SJCRH30 (cell line): ENCODE data around the gene PNMA8B. TPM values are rescaled to one million over a fixed set of nuclear protein-coding genes. Genes with fewer than 3 reads are reported as not detected.

Experiments used
- DNase-seq, 2 experiments: peaks; one replicate each; pipeline ENCODE4 v3.0.0-alpha.2; 2015 to 2020
- H3K27ac ChIP-seq: fragments of 250-450 bp; sonication (Bioruptor Pico); 2 replicates; pipeline ENCODE4 v1.5.1; 2020; ENCODE audit warnings: mild to moderate bottlenecking, moderate library complexity
- H3K27me3 ChIP-seq: fragments of 250-450 bp; sonication (Bioruptor Pico); 2 replicates; pipeline ENCODE4 v1.5.1; 2020; ENCODE audit warnings: mild to moderate bottlenecking, moderate library complexity
- H3K36me3 ChIP-seq: fragments of 250-450 bp; sonication (Bioruptor Pico); 2 replicates; pipeline ENCODE4 v1.5.1; 2020; ENCODE audit warnings: mild to moderate bottlenecking, moderate library complexity
- H3K4me1 ChIP-seq: fragments of 250-450 bp; sonication (Bioruptor Pico); 2 replicates; pipeline ENCODE4 v1.5.1; 2020; ENCODE audit warnings: mild to moderate bottlenecking, moderate library complexity
- H3K4me3 ChIP-seq: fragments of 250-450 bp; sonication (Bioruptor Pico); 2 replicates; pipeline ENCODE4 v1.5.1; 2020; ENCODE audit warnings: mild to moderate bottlenecking, moderate library complexity
- H3K9me3 ChIP-seq: fragments of 250-450 bp; sonication (Bioruptor Pico); replicated peaks from 2 replicates; pipeline ENCODE4 v1.5.1; 2020; ENCODE audit warnings: mild to moderate bottlenecking, moderate library complexity
- total RNA-seq: library from RNA; depleted of rRNA; stranded (reverse); fragments of >200 nt; shearing (Covaris generic); gene quantifications from 2 replicates; pipeline ENCODE4 v1.2.3, GENCODE V29; 2014

The PNMA8B gene
- total RNA-seq, 1 experiment from 2014 or later: 0.04 TPM

DNA sequence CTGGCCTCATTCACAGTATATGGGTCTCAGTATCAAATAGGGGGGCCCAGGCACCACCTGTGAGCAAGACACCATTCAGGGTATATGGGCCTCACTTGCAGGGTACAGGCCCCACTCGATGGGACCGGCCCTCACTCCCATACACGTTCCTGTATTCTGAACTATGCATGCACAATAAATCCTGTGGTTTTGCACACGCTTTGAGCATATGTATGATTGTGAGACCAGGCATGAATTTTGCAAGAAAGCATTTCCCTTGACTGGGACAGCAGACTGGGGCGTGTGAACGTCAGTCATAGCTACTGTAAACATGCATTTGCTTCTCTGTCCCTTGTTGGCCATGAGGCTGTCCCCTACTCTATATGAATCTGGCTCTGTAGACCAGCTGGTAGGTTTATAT lies 637 bp upstream of the PNMA8B start:
- Histone ChIP-seq H3K9me3 (no peaks in the 10 kb centered on the region), H3K27me3 (peaks cover 7% of the 10 kb centered on the region; the same call in 1 of the 2 replicates), H3K36me3 (no peaks in the 10 kb centered on the region), H3K4me3 (no peak overlapping the region), H3K27ac (no peak overlapping the region), H3K4me1 (no peaks in the 10 kb centered on the region)
- DNase-seq: no peak

DNA sequence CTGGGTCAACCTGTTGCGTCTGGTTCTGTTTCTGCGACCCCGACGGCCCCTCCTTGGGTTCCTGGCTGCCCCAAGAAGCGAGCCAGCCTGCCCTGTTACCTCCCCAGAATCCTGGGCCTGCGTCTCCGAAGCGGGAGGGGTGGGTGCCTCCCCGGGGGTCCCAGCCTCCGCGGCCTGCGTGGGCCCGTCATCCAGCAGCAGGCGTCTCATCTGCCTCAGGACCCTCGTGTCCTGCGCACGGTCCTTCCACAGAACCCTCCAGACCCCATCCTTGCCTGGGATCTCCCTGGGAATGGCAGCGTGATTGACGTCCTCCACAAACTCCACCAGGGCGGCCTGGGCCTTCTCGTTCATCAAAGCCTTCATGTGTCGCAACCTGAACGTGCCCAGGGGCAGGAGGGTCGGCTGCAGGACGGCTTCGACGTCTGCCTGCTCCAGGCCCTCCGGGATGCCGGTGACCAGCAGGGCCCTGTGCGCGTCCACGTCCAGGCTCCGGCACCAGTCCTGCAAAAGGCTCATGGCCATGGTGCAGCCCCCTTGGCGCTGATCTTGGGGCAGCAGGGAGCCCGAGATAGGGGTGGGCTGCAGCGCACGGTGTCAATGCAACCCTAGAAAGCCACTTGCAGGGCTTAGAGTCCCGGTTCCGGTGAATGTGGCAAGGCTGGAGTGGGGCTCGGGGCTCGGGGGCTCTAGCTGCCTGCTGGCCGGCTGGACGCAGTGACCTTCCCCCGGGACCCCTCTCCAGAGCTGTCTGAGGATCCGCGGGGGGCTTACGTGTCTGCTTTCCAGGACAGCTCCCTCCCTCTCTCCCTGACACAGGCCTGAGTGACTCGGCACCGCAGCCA lies 504 bp downstream of the PNMA8B start:
- Histone ChIP-seq H3K9me3 (no peaks in the 10 kb centered on the region), H3K27ac (no peak overlapping the region), H3K36me3 (no peaks in the 10 kb centered on the region), H3K27me3 (peaks cover 7% of the 10 kb centered on the region; the same call in 1 of the 2 replicates), H3K4me1 (no peaks in the 10 kb centered on the region), H3K4me3 (peak overlapping the region; percentile 12; the same call in 1 of the 2 replicates)
- DNase-seq: no peak

GRCh38 chr19:46494146-46494940 lies 1.3 kb downstream of the PNMA8B start:
- Histone ChIP-seq H3K36me3 (no peaks in the 10 kb centered on the region), H3K27me3 (peaks cover 13% of the 10 kb centered on the region; the same call in 1 of the 2 replicates), H3K27ac (no peak overlapping the region), H3K4me3 (no peak overlapping the region), H3K9me3 (no peaks in the 10 kb centered on the region), H3K4me1 (no peaks in the 10 kb centered on the region)
- no peak for DNase-seq

DNA sequence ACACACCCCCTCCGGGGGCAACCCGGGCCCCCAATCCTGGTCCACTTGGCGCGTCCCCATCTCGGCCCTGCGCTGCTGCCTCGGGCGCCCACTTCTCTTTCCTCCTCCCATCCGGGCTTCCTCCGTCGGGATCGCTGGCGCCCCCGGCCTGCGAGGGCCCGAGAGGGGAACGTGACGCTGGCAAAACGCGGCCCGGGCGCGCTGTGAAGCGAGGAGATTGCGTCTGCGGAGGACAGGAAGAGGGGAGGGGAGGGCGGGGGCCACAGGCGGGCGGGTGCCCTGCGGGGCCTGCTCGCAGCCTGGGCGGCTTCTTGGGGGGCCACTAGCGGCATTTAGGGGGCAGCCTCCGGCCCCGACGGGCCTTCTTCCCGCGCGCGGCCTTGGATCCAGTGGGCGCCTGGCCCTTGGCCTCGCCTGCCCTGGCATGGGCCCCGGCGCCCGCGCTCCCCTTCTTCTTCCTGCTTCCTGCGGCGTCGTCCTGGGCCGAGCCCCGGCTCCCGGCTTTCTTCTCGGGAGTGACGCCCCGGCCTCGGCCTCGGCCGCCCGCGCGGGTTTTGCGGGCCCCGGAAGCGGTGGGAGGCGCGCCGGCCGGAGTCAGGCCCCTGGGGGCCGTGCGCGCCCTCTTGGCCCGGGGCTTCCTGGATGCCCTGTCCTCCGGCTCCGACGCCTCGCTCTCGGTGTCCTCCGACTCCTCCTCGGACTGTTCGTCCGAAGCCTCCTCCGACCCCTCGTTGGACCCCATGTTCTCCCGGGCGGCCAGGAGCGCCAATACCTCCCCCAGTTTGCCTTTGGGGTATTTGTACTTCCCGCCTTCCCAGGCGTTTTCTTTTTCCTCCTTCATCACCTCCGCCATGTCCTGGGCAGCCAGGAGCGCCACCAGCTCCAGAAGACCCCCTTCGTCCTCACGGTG lies 2.2 kb downstream of the PNMA8B start:
- Histone ChIP-seq H3K27ac (no peak overlapping the region), H3K4me1 (no peaks in the 10 kb centered on the region), H3K36me3 (no peaks in the 10 kb centered on the region), H3K27me3 (peaks cover 17% of the 10 kb centered on the region; the same call in 1 of the 2 replicates), H3K4me3 (no peak overlapping the region), H3K9me3 (no peaks in the 10 kb centered on the region)
- DNase-seq: no peak

GRCh38 chr19:46492841-46493235 lies 2.8 kb downstream of the PNMA8B start:
- H3K36me3 ChIP-seq: no peaks in the 10 kb centered on the region
- H3K27me3 ChIP-seq: peaks cover 20% of the 10 kb centered on the region; the same call in 1 of the 2 replicates
- DNase-seq: no peak
- no peaks in the 10 kb centered on the region for H3K4me1 ChIP-seq
- no peaks in the 10 kb centered on the region for H3K9me3 ChIP-seq
- no peak overlapping the region for H3K27ac ChIP-seq
- no peak overlapping the region for H3K4me3 ChIP-seq

DNA sequence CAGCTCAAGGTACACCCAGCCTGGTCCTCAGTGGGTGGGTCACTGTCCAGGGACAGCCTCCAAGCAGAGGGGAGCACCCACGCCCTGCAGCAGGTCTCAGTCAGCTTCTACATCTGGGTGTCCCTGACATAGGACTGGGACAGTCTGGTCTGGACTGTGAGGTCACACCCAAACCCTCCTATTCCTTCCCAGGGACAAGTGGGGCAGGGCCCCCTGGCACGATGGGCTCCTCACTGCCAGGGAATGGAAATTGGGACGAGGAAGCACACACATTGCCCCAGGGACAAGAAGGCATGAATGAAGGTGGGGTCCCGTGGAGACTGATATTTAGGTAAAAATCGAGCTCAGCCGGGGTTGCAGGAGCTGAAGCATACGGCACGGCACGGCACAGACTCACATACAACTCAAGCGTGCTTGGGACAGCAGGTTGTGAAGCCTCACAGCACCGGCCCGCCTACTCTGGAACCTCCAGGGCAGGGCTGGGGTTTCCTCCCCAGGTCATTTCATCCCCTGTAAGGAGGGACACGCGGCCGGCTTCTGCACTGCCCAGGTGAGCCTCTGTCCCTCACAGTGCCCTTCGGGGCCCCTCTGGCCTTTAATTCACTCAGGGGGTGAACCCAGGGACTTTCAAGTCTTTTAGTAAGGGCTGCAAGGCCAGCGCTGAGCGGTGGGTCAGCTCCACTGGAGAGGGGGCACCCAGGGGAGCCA lies 3.5 kb downstream of the PNMA8B start:
- H3K9me3 ChIP-seq: no peaks in the 10 kb centered on the region
- H3K4me1 ChIP-seq: no peaks in the 10 kb centered on the region
- H3K27me3 ChIP-seq: peaks cover 20% of the 10 kb centered on the region; the same call in 1 of the 2 replicates
- H3K4me3 ChIP-seq: no peak overlapping the region
- DNase-seq: no peak
- no peaks in the 10 kb centered on the region for H3K36me3 ChIP-seq
- no peak overlapping the region for H3K27ac ChIP-seq

DNA sequence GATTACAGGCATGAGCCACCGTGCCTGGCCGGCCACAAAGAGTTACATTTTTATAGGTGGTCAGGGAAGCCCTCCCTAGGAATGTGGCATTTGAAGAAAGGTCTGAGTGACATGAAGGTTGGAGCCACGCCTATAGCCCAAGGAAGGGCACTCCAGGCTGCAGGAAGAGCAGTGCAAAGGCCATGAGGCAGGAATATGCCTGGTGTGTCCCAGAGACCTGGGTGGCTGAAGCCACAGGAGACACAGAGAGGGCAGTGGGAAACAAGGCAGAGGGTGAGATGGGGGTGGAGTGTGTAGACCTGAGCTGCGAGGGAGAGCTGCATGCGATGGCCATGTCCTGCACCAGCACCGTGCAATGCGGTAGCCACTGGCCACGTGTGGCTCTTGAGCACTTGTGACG lies 4.9 kb downstream of the PNMA8B start:
- H3K9me3 ChIP-seq: no peaks in the 10 kb centered on the region
- H3K36me3 ChIP-seq: no peaks in the 10 kb centered on the region
- DNase-seq: no peak
- peaks cover 17% of the 10 kb centered on the region; the same call in 1 of the 2 replicates for H3K27me3 ChIP-seq
- H3K4me3 ChIP-seq: no peak overlapping the region
- H3K4me1 ChIP-seq: no peaks in the 10 kb centered on the region
- no peak overlapping the region for H3K27ac ChIP-seq

DNA sequence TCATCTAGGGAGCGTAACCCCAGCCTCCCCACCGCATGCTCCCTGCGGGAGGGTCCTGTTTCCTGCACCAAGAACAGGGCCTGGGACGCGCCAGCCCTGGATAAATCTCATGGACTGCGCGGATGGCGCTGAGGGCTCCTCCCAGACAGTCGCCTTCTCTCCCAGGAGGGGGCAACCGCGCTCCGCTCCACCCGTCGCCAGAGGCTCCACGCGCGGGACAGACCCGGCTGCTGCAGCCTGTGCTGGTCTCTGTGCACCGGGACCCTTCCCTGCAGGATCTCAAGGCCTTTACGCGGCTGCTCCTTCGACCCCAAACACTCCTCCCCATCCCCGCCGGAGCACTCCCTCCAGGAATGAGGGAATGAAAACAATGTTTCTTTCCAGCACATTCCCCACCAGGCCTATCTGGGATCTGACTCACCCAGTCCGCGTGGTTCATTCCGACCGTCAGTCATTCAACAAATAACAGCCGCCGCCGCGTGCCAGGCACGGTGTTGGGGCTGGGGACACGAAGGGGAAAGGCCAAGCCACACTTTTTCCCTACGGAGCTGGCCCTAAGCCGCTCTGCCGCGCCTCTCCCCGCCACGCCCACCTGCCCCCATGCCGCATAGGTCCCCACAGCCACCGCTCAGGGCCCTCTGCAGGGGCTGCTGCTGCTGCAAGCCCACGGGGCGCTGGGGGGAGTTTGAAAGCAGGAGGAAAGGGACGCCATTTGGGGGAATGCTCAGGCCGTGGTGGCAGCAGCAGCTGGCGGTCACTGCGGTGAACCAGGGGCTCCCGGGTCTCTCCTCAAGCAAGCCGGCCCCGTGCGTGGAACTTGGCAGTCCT lies 6.0 kb downstream of the PNMA8B start:
- H3K36me3 ChIP-seq: no peaks in the 10 kb centered on the region
- H3K9me3 ChIP-seq: no peaks in the 10 kb centered on the region
- H3K27ac ChIP-seq: no peak overlapping the region
- no peaks in the 10 kb centered on the region for H3K4me1 ChIP-seq
- no peak overlapping the region for H3K4me3 ChIP-seq
- peaks cover 17% of the 10 kb centered on the region; the same call in 1 of the 2 replicates for H3K27me3 ChIP-seq
- no peak for DNase-seq

GRCh38 chr19:46488551-46488950 lies 7.1 kb downstream of the PNMA8B start:
- Histone ChIP-seq H3K4me1 (no peaks in the 10 kb centered on the region), H3K27ac (no peak overlapping the region), H3K36me3 (no peaks in the 10 kb centered on the region), H3K4me3 (no peak overlapping the region), H3K27me3 (peaks cover 17% of the 10 kb centered on the region; the same call in 1 of the 2 replicates), H3K9me3 (no peaks in the 10 kb centered on the region)
- DNase-seq: no peak

GRCh38 chr19:46487802-46488445 lies 7.7 kb downstream of the PNMA8B start:
- Histone ChIP-seq H3K27me3 (peaks cover 17% of the 10 kb centered on the region; the same call in 1 of the 2 replicates), H3K36me3 (no peaks in the 10 kb centered on the region), H3K27ac (no peak overlapping the region), H3K4me3 (peak overlapping the region; percentile 12), H3K9me3 (no peaks in the 10 kb centered on the region), H3K4me1 (no peaks in the 10 kb centered on the region)
- DNase-seq: peak; percentile 75 to 90

DNA sequence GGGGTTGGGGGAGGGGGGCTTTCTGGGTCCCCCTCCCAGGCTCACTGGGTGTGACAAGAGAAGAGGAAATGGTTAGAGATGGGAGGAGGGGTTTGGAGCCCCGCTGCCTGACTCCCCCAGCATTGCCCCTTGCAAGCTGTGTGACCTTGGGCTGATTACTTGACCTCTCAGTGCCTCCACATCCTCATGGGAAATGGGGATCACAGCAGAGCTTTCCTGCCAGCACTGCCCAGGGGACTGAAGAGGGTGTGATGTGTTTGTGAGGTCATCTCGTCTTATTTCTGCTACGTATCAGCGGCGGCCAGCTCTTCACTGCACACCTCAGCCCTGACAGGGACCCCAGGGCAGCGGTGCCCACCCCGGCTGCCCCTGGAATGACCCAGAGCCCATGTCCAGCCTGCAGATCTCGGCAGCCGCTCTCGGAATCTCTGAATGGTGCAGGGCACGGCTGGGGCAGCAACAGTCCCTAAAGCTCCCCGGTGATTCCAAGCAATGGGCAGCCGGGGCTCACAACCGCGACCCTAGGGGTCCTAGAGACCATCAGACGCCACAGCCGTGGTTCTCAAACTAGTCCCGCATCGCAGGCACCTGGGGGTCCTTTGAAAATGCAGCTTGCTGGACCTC lies 8.4 kb downstream of the PNMA8B start:
- H3K9me3 ChIP-seq: no peaks in the 10 kb centered on the region
- DNase-seq: no peak
- no peak overlapping the region for H3K27ac ChIP-seq
- H3K4me1 ChIP-seq: peaks cover 2% of the 10 kb centered on the region; the same call in 1 of the 2 replicates
- H3K27me3 ChIP-seq: peaks cover 17% of the 10 kb centered on the region; the same call in 1 of the 2 replicates
- H3K36me3 ChIP-seq: no peaks in the 10 kb centered on the region
- H3K4me3 ChIP-seq: peak overlapping the region; percentile 12

GRCh38 chr19:46486358-46486757 lies 9.3 kb downstream of the PNMA8B start:
- no peak overlapping the region for H3K27ac ChIP-seq
- peaks cover 13% of the 10 kb centered on the region; the same call in 1 of the 2 replicates for H3K27me3 ChIP-seq
- no peak overlapping the region for H3K4me3 ChIP-seq
- H3K4me1 ChIP-seq: peaks cover 11% of the 10 kb centered on the region
- DNase-seq: no peak
- no peaks in the 10 kb centered on the region for H3K9me3 ChIP-seq
- H3K36me3 ChIP-seq: no peaks in the 10 kb centered on the region
